HEK293 (cell line): ENCODE measurements around the gene FOXN3.

Source experiments
- AEBP2 ChIP-seq: fragments of 450-650 bp; formaldehyde crosslinking; IDR thresholded peaks from 2 replicates; pipeline ENCODE4 v1.5.1; 2016; ENCODE audit warnings: missing biosample characterization, missing genetic modification characterization, borderline replicate concordance
- CTCF ChIP-seq: fragments of 450-650 bp; formaldehyde crosslinking; IDR thresholded peaks from 2 replicates; pipeline ENCODE4 v1.5.1; 2016; ENCODE audit warnings: missing biosample characterization, missing genetic modification characterization
- EGR2 ChIP-seq: fragments of 450-650 bp; formaldehyde crosslinking; IDR thresholded peaks from 2 replicates; pipeline ENCODE4 v1.5.1; 2016; ENCODE audit warnings: low read depth, missing biosample characterization, missing genetic modification characterization
- GFI1B ChIP-seq: fragments of 450-650 bp; formaldehyde crosslinking; IDR thresholded peaks from 2 replicates; pipeline ENCODE4 v1.5.1; 2016; ENCODE audit warnings: missing biosample characterization, missing genetic modification characterization
- GLIS1 ChIP-seq: fragments of 450-650 bp; formaldehyde crosslinking; IDR thresholded peaks from 2 replicates; pipeline ENCODE4 v1.5.1; 2016; ENCODE audit warnings: missing biosample characterization, missing genetic modification characterization
- KLF10 ChIP-seq: fragments of 450-650 bp; IDR thresholded peaks from 2 replicates; pipeline ENCODE4 v1.5.1; 2018; ENCODE audit warnings: missing biosample characterization, mild to moderate bottlenecking, missing genetic modification characterization
- KLF16 ChIP-seq: fragments of 450-650 bp; formaldehyde crosslinking; IDR thresholded peaks from 2 replicates; pipeline ENCODE4 v1.5.1; 2017; ENCODE audit warnings: missing biosample characterization, missing genetic modification characterization
- MYNN ChIP-seq: fragments of 450-650 bp; formaldehyde crosslinking; IDR thresholded peaks from 2 replicates; pipeline ENCODE4 v1.5.1; 2016; ENCODE audit warnings: missing biosample characterization, missing genetic modification characterization, borderline replicate concordance
- OVOL3 ChIP-seq: fragments of 450-650 bp; formaldehyde crosslinking; IDR thresholded peaks from 2 replicates; pipeline ENCODE4 v1.5.1; 2016; ENCODE audit warnings: missing biosample characterization, missing genetic modification characterization
- PRDM1 ChIP-seq: fragments of 450-650 bp; formaldehyde crosslinking; IDR thresholded peaks from 2 replicates; pipeline ENCODE4; 2016; ENCODE audit warnings: missing biosample characterization, missing genetic modification characterization
- RBAK ChIP-seq: fragments of 450-650 bp; formaldehyde crosslinking; IDR thresholded peaks from 2 replicates; pipeline ENCODE4 v1.5.1; 2016; ENCODE audit warnings: missing biosample characterization, missing genetic modification characterization
- SALL2 ChIP-seq: fragments of 450-650 bp; formaldehyde crosslinking; IDR thresholded peaks from 2 replicates; pipeline ENCODE4 v1.5.0; 2017; ENCODE audit warnings: missing biosample characterization, mild to moderate bottlenecking, missing genetic modification characterization, borderline replicate concordance
- TCF7L2 ChIP-seq: IDR thresholded peaks from 2 replicates; pipeline ENCODE4 v1.6.1; 2011; ENCODE audit warnings: low read depth, mild to moderate bottlenecking, inconsistent platforms, low read length, moderate library complexity, borderline replicate concordance
- TRIM28 ChIP-seq: IDR thresholded peaks from 2 replicates; pipeline ENCODE4 v1.6.1; 2011; ENCODE audit warnings: low read length, control low read depth, borderline replicate concordance
- ZFHX2 ChIP-seq: fragments of 450-650 bp; formaldehyde crosslinking; conservative IDR thresholded peaks from 2 replicates; pipeline ENCODE4 v1.5.1; 2016; ENCODE audit warnings: missing biosample characterization, missing genetic modification characterization
- ZFP69B ChIP-seq: fragments of 450-650 bp; formaldehyde crosslinking; IDR thresholded peaks from 2 replicates; pipeline ENCODE4 v1.5.1; 2016; ENCODE audit warnings: missing biosample characterization, missing genetic modification characterization
- ZNF146 ChIP-seq: fragments of 450-650 bp; formaldehyde crosslinking; IDR thresholded peaks from 2 replicates; pipeline ENCODE4 v1.5.1; 2016; ENCODE audit warnings: missing biosample characterization, missing genetic modification characterization
- ZNF223 ChIP-seq: fragments of 450-650 bp; formaldehyde crosslinking; IDR thresholded peaks from 2 replicates; pipeline ENCODE4 v1.5.1; 2016; ENCODE audit warnings: missing biosample characterization, missing genetic modification characterization
- ZNF292 ChIP-seq: fragments of 450-650 bp; formaldehyde crosslinking; IDR thresholded peaks from 2 replicates; pipeline ENCODE4 v1.5.1; 2016; ENCODE audit warnings: low read depth, missing biosample characterization, missing genetic modification characterization, borderline replicate concordance
- ZNF311 ChIP-seq: fragments of 450-650 bp; formaldehyde crosslinking; IDR thresholded peaks from 2 replicates; pipeline ENCODE4 v1.5.1; 2017; ENCODE audit warnings: missing biosample characterization, missing genetic modification characterization, borderline replicate concordance
- ZNF324 ChIP-seq: fragments of 450-650 bp; formaldehyde crosslinking; IDR thresholded peaks from 2 replicates; pipeline ENCODE4 v1.5.1; 2016; ENCODE audit warnings: missing biosample characterization, missing genetic modification characterization
- ZNF366 ChIP-seq: fragments of 450-650 bp; formaldehyde crosslinking; conservative IDR thresholded peaks from 2 replicates; pipeline ENCODE4 v1.5.1; 2016; ENCODE audit warnings: missing biosample characterization, missing genetic modification characterization
- ZNF488 ChIP-seq: fragments of 450-650 bp; formaldehyde crosslinking; IDR thresholded peaks from 2 replicates; pipeline ENCODE4 v1.5.1; 2016; ENCODE audit warnings: missing biosample characterization, missing genetic modification characterization
- ZNF585B ChIP-seq: fragments of 450-650 bp; formaldehyde crosslinking; IDR thresholded peaks from 2 replicates; pipeline ENCODE4 v1.5.1; 2016; ENCODE audit warnings: missing biosample characterization, missing genetic modification characterization
- ZNF610 ChIP-seq: fragments of 450-650 bp; formaldehyde crosslinking; IDR thresholded peaks from 2 replicates; pipeline ENCODE4 v1.5.1; 2016; ENCODE audit warnings: missing biosample characterization, missing genetic modification characterization, borderline replicate concordance
- ZNF621 ChIP-seq: fragments of 450-650 bp; formaldehyde crosslinking; IDR thresholded peaks from 2 replicates; pipeline ENCODE4 v1.5.1; 2017; ENCODE audit warnings: missing biosample characterization, missing genetic modification characterization
- ZNF626 ChIP-seq: fragments of 450-650 bp; sonication (Bioruptor Pico); formaldehyde crosslinking; IDR thresholded peaks from 2 replicates; pipeline ENCODE4 v1.5.1; 2018; ENCODE audit warnings: missing biosample characterization, missing genetic modification characterization, inconsistent platforms
- ZNF677 ChIP-seq: fragments of 450-650 bp; IDR thresholded peaks from 2 replicates; pipeline ENCODE4 v1.5.0; 2018; ENCODE audit warnings: missing biosample characterization, mild to moderate bottlenecking, missing genetic modification characterization, moderate library complexity
- ZNF707 ChIP-seq: fragments of 450-650 bp; formaldehyde crosslinking; IDR thresholded peaks from 2 replicates; pipeline ENCODE4 v1.5.1; 2016; ENCODE audit warnings: missing biosample characterization, missing genetic modification characterization
- ZNF76 ChIP-seq: fragments of 450-650 bp; formaldehyde crosslinking; IDR thresholded peaks from 2 replicates; pipeline ENCODE4; 2016; ENCODE audit warnings: low read depth, missing biosample characterization, missing genetic modification characterization, borderline replicate concordance
- ZNF830 ChIP-seq: fragments of 450-650 bp; IDR thresholded peaks from 2 replicates; pipeline ENCODE4 v1.5.0; 2018; ENCODE audit warnings: missing biosample characterization, missing genetic modification characterization, low read depth, mild to moderate bottlenecking, moderate library complexity
- ZNF843 ChIP-seq: fragments of 450-650 bp; formaldehyde crosslinking; IDR thresholded peaks from 2 replicates; pipeline ENCODE4 v1.5.1; 2016; ENCODE audit warnings: missing biosample characterization, missing genetic modification characterization
- TF ChIP-seq, protein P1 (sequence below): fragments of 450-650 bp; formaldehyde crosslinking; IDR thresholded peaks from 2 replicates; pipeline ENCODE4 v1.5.1; 2016; ENCODE audit warnings: missing biosample characterization, missing genetic modification characterization
- TF ChIP-seq, protein P2 (sequence below): fragments of 450-650 bp; formaldehyde crosslinking; IDR thresholded peaks from 2 replicates; pipeline ENCODE4 v1.5.1; 2016; ENCODE audit warnings: missing biosample characterization, missing genetic modification characterization

FOXN3 gene

DNA sequence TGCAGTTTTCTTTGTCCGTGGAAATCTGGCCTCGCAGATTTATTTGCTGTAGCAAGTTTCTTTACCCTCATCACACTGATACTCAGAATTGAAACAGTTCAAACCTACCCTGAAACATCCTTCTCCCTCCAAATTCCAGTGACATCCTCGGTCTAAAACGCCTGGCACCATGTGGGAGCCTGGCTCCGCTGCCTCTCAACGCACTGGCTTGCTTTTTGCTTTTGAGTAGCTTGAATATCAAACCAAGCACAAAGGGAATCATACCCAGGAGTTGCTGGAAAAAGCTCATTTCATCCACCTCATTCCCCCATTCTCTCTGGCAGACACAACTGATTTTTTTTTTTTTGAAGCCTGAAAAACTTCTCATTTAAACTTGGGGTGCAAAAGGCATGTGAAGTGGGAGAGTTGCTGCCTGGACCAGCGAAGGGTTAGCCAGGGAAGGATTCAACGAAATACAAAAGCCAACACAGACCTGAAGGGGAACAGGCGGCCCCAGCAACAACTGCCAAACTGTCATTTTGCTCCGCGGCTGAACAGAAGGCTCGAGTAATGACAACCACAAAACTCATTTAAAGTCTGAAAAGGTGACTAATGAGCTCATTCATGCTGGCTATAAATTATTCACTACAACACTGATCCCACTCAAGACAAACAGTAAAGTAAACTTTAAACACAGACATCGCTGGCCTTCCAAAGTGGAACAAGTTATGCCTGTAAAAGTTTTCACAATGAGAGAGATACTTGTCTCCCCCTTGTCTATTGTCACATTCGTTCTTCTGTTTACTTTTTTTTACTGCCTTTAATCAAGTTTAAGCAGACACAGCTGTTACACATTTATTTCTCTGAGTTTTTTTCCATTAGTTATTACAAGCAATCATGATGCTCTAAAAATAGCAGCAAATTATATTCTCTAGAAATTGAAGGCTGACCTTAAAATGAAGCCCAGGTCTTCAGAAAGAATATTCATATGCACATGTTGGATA, 12.5 kb upstream of the FOXN3 start (continued):
- no peak for TF ChIP-seq MYNN (tag by site-specific recombination)
- TF ChIP-seq OVOL3 (tag by site-specific recombination), result no peak
- 0 out of 2 replicates have a peak, but pooled peaks have one; percentile 37 for TF ChIP-seq ZNF488
- no peak for TF ChIP-seq ZFP69B (tag by site-specific recombination)
- no peak for TF ChIP-seq KLF16 (tag by site-specific recombination)
- TF ChIP-seq EGR2 (tag by site-specific recombination), result no peak
- no peak for TF ChIP-seq GFI1B (tag by site-specific recombination)
- peak; percentile 72 for TF ChIP-seq ZNF366 (tag by site-specific recombination)
- TF ChIP-seq GLIS1, result 0 out of 2 replicates have a peak, but pooled peaks have one; percentile 24
- TF ChIP-seq PRDM1, result no peak
- TF ChIP-seq TCF7L2, result no peak
- no peak for TF ChIP-seq ZNF621 (tag by site-specific recombination)
- no peak for TF ChIP-seq ZNF292 (tag by site-specific recombination)
- TF ChIP-seq ZNF76 (tag by site-specific recombination), result no peak
- TF ChIP-seq SALL2 (tag by site-specific recombination), result no peak
- TF ChIP-seq ZNF585B, result no peak
- TF ChIP-seq, protein P1, sequence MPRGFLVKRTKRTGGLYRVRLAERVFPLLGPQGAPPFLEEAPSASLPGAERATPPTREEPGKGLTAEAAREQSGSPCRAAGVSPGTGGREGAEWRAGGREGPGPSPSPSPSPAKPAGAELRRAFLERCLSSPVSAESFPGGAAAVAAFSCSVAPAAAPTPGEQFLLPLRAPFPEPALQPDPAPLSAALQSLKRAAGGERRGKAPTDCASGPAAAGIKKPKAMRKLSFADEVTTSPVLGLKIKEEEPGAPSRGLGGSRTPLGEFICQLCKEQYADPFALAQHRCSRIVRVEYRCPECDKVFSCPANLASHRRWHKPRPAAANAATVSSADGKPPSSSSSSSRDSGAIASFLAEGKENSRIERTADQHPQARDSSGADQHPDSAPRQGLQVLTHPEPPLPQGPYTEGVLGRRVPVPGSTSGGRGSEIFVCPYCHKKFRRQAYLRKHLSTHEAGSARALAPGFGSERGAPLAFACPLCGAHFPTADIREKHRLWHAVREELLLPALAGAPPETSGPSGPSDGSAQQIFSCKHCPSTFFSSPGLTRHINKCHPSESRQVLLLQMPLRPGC (tag by site-specific recombination), result peak; percentile 69
- TF ChIP-seq ZNF146 (tag by site-specific recombination), result no peak
- TF ChIP-seq ZNF843 (tag by site-specific recombination), result peak; percentile 79
- no peak for TF ChIP-seq ZNF610
- no peak for TF ChIP-seq KLF10
- no peak for TF ChIP-seq AEBP2
- TF ChIP-seq ZNF626 (tag by site-specific recombination), result no peak
- TF ChIP-seq, protein P2, sequence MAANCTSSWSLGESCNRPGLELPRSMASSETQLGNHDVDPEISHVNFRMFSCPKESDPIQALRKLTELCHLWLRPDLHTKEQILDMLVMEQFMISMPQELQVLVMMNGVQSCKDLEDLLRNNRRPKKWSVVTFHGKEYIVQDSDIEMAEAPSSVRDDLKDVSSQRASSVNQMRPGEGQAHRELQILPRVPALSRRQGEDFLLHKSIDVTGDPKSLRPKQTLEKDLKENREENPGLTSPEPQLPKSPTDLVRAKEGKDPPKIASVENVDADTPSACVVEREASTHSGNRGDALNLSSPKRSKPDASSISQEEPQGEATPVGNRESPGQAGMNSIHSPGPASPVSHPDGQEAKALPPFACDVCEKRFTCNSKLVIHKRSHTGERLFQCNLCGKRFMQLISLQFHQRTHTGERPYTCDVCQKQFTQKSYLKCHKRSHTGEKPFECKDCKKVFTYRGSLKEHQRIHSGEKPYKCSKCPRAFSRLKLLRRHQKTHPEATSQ (tag by site-specific recombination), result no peak
- no peak for TF ChIP-seq ZNF223 (tag by site-specific recombination)
- 0 out of 2 replicates have a peak, but pooled peaks have one; percentile 16 for TF ChIP-seq TRIM28
- no peak for TF ChIP-seq ZNF830
- TF ChIP-seq RBAK (tag by site-specific recombination), result no peak
- TF ChIP-seq CTCF (tag by site-specific recombination), result no peak
- TF ChIP-seq ZNF324, result 0 out of 2 replicates have a peak, but pooled peaks have one; percentile 50
- no peak for TF ChIP-seq ZNF677 (tag by site-specific recombination)
- TF ChIP-seq ZNF707 (tag by site-specific recombination), result no peak
- TF ChIP-seq ZFHX2 (tag by site-specific recombination), result peak; percentile 35; the same call in 1 of the 2 replicates
- no peak for TF ChIP-seq ZNF311 (tag by site-specific recombination)
